HepG2 (cell line): Measurements from ENCODE around the gene CHP1. TPM values are rescaled to one million over a fixed set of nuclear protein-coding genes. Genes with fewer than 3 reads are reported as not detected.
A peak's percentile ranks its signal among the peaks of the same experiment; 100 is the strongest.

Experiments used
- AHDC1 ChIP-seq: sonication (generic); formaldehyde crosslinking; IDR thresholded peaks from 2 replicates; pipeline ENCODE4 v1.5.1; 2020; ENCODE audit warnings: mild to moderate bottlenecking, missing genetic modification reagents, borderline replicate concordance
- NFAT5 ChIP-seq: sonication (generic); formaldehyde crosslinking; IDR thresholded peaks from 2 replicates; pipeline ENCODE4 v1.4.0; 2020; ENCODE audit warnings: missing genetic modification reagents
- PHF5A ChIP-seq: IDR thresholded peaks from one replicate; pipeline ENCODE4 v1.6.1; 2018; ENCODE audit warnings: low read depth, missing genetic modification reagents; ENCODE audit not compliant: unreplicated experiment
- POLR2AphosphoS2 ChIP-seq: IDR thresholded peaks from 2 replicates; pipeline ENCODE4 v1.6.1; 2011; ENCODE audit warnings: low read depth, low read length, improper control_type of control experiment
- SNAPC4 ChIP-seq: sonication (generic); formaldehyde crosslinking; IDR thresholded peaks from 2 replicates; pipeline ENCODE4 v1.4.0; 2020; ENCODE audit warnings: mild to moderate bottlenecking, missing genetic modification reagents
- THAP8 ChIP-seq: sonication (generic); formaldehyde crosslinking; IDR thresholded peaks from 2 replicates; pipeline ENCODE4 v1.5.1; 2020; ENCODE audit warnings: missing genetic modification reagents, mild to moderate bottlenecking, borderline replicate concordance
- ZNF333 ChIP-seq: sonication (generic); formaldehyde crosslinking; IDR thresholded peaks from 2 replicates; pipeline ENCODE4 v1.4.0; 2020; ENCODE audit warnings: mild to moderate bottlenecking, missing genetic modification reagents, borderline replicate concordance
- ZNF597 ChIP-seq: sonication (generic); formaldehyde crosslinking; IDR thresholded peaks from 2 replicates; pipeline ENCODE4 v1.5.0; 2020; ENCODE audit warnings: missing genetic modification reagents
- polyA plus RNA-seq, 8 experiments: library from polyadenylated mRNA; depleted of rRNA in 3 of 8; stranded (reverse) in 7 of 8; unstranded in 1 of 8; fragments of >200 nt; fragmentation: Illumina TruSeq in 4 of 8; extraction: Trizol in 4 of 8; gene quantifications; 2 replicates each; pipeline versions ENCODE4 v1.2.1 to v1.2.3, GENCODE V29; 2011 to 2016; ENCODE audit warnings: low read depth in 4 of 8, missing spikeins in 1 of 8, mixed read lengths in 1 of 8; ENCODE audit not compliant: insufficient read depth in 1 of 8
- total RNA-seq, 5 experiments: library from RNA; depleted of rRNA; stranded (reverse); fragments of >200 nt; fragmentation: Illumina TruSeq; extraction: Trizol; gene quantifications; 2 replicates each; pipeline ENCODE4 v1.2.3, GENCODE V29; 2016; ENCODE audit warnings: low read depth in 1 of 5

Gene CHP1
- total and polyA plus RNA-seq, 2 of the 13 experiments (the other 11 are each of a cell fraction or from before 2014, with no cell fraction given), result 49.6 to 76.4 TPM

GRCh38 chr15:41230650-41231421 lies at the start of gene CHP1, which contains the start of gene EXD1 (continued):
- peak; percentile 87; the same call in 1 of the 2 replicates for TF ChIP-seq SNAPC4
- peak; percentile 84 for TF ChIP-seq NFAT5 (CRISPR knock-in tag)
- peak; percentile 76 for TF ChIP-seq AHDC1 (CRISPR knock-in tag)
- no peak for TF ChIP-seq POLR2AphosphoS2
- TF ChIP-seq PHF5A (CRISPR knock-in tag), result peak; percentile 51
- TF ChIP-seq ZNF333 (CRISPR knock-in tag), result peak; percentile 97
- no peak for TF ChIP-seq ZNF597 (CRISPR knock-in tag)
- TF ChIP-seq THAP8 (CRISPR knock-in tag), result peak; percentile 81; the same call in 1 of the 2 replicates
